Activated T-helper 1 cell treated with anti-CD3 and anti-CD28 coated beads, Interleukin-12 subunit alpha, Interleukin-12 subunit beta, Interleukin-2, Interleukin-4 antibody, amounts not matched to agents 30 ng/mL and 10 ng/mL and 1 ng/mL, durations not matched to agents 14 hours and 24 hours and 36 hours (primary cell): ENCODE measurements around the gene GFPT2. TPM values are rescaled to one million over a fixed set of nuclear protein-coding genes. Genes with fewer than 3 reads are reported as not detected.

Source experiments
- DNase-seq: peaks from one replicate; pipeline ENCODE4 v3.0.0; 2021; ENCODE audit warnings: low spot score
- H3K27ac Mint-ChIP-seq: one replicate; pipeline ENCODE4 v1.8.0; 2021; ENCODE audit warnings: mild to moderate bottlenecking, mixed read lengths
- H3K27me3 Mint-ChIP-seq: one replicate; pipeline ENCODE4 v1.8.0; 2022; ENCODE audit warnings: mild to moderate bottlenecking, moderate library complexity, mixed read lengths; ENCODE audit not compliant: insufficient read depth
- H3K36me3 Mint-ChIP-seq: one replicate; pipeline ENCODE4 v1.8.0; 2021; ENCODE audit warnings: low read depth, mixed read lengths
- H3K4me1 Mint-ChIP-seq: one replicate; pipeline ENCODE4 v1.8.0; 2021; ENCODE audit warnings: low read depth, mixed read lengths
- H3K4me3 Mint-ChIP-seq: one replicate; pipeline ENCODE4 v1.8.0; 2021; ENCODE audit warnings: mild to moderate bottlenecking, moderate library complexity, mixed read lengths
- H3K9me3 Mint-ChIP-seq: one replicate; pipeline ENCODE4 v1.8.0; 2021; ENCODE audit warnings: mixed read lengths
- intact Hi-C: fragments of 100-400 bp; cut with micrococcal nuclease; formaldehyde crosslinking; loops from one replicate; pipeline ENCODE4 v1.15.1; 2024
- total RNA-seq: library from RNA; stranded (reverse); gene quantifications from 2 replicates; pipeline ENCODE4 v1.2.3, GENCODE V29; 2022

The GFPT2 gene
- 1.1 and 1.4 TPM in 2 replicates for total RNA-seq

DNA sequence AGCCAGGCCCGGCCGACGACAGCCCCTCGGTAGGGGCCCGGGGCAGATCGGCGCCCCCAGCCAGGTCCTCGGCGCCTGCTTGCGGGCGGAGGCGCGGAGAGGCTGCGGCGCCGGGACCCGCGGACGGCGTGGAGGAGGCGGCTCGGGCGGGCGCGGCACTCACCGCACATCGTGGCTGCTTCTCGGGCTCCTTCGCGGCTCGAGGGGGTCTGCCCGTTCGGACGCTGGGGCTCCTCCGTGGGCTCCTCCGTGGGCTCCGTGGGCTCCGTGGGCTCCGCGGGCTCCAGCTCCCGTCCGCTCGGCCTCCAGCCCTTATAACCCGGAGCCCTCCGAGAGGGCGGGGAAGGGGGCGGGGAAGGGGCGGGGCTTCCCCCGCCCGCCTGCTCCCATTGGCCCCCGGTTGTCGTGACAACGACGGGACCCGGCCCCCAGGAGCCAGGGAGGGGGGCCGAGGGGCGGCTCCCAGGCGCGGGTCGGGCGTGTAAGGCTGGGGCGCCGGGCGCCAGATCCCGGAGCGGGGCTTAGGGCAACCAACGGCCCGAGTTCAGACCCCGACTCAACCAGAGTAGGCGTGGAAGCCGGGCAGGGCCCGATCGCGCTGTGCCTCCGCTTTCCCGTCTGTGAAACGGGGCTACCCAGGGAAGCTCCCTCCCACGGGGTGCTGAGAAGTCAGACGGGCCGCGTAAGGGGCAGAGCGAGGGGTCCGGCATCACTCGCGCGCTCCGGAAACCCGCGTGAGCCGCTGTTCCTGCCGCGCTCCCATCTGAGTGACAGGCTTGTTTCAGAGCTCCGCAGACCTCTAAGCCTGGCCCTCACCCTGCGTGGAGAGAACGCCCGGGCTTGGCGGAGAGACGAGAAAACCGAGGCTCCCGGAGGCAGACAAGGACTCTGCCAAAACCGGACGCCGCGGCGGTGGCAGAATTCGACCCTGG lies at the start of gene GFPT2:
Gene GFPT2, minus strand, starts transcription at position 289 of the 932 bp plus-strand sequence. Its CDS starts 119 bp downstream, at position 170.
- peak within 1 kb of the TSS; percentile 70 for H3K4me3 Mint-ChIP-seq
- intact Hi-C loops: loop anchor here (1.0 to 10.0 kb wide), 3 partner anchors 60 to 531 kb away; partner anchors contain the start of genes CNOT6 and SQSTM1
- no peaks in the 10 kb centered on the region for H3K9me3 Mint-ChIP-seq
- H3K36me3 Mint-ChIP-seq: peaks cover 2% of the 10 kb centered on the region
- H3K4me1 Mint-ChIP-seq: no peaks in the 10 kb centered on the region
- H3K27ac Mint-ChIP-seq: no peak within 1 kb of the TSS
- peaks cover 50% of the 10 kb centered on the region for H3K27me3 Mint-ChIP-seq
- DNase-seq: peak; percentile 61

DNA sequence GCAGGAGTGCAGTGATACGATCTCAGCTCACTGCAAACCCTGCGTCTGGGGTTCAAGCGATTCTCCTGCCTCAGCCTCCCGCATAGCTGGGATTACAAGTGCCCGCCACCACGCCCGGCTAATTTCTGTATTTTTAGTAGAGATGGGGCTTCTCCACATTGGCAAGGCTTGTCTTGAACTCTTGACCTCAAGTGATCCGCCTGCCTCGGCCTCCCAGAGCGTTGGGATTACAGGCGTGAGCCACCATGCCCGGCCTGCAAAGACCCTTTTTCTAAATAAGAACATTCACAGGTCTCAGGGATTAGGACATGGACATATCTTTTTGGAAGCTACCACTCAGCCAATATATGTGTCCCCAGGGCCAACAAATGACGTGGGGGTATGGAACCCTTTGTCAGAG lies 49.6 kb upstream of the GFPT2 start:
- H3K27me3 Mint-ChIP-seq: no peaks in the 10 kb centered on the region
- H3K4me1 Mint-ChIP-seq: no peaks in the 10 kb centered on the region
- no peaks in the 10 kb centered on the region for H3K36me3 Mint-ChIP-seq
- peaks cover 4% of the 10 kb centered on the region for H3K9me3 Mint-ChIP-seq
- intact Hi-C loops: no loop called here
- no peak overlapping the region for H3K4me3 Mint-ChIP-seq
- no peak for DNase-seq
- no peak overlapping the region for H3K27ac Mint-ChIP-seq

DNA sequence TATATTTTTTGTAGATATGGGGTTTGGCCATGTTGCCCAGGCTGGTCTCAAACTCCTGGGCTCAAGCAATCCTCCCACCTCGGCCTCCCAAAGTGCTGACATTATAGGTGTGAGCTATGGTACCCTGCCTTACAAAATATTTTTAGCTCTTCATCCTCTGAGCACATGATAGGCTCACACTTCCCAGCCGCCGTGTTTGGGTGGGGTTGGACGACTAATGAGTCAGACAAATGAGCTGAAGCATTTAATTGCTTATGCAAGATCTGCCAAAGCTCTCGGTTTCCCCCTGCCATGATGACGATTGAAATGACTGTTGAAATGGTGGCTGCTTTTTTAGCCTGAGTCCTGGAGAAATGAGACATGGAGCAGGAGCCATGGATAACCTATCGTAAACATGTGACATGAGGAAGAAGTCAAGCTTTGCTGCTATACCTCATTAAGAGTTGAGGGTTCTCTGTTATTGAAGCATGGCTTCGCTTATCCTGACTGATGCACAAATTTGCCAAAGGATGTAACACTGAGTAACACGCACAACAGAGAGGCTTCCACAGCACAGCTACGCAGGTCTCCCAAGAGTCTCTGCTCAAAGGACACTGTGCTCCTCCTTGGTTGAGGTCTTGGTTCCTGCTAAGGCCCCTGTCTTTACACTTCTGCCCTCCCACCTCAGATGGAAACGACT lies 48.2 kb upstream of the GFPT2 start:
- intact Hi-C loops: no loop called here
- peaks cover 4% of the 10 kb centered on the region for H3K9me3 Mint-ChIP-seq
- no peak overlapping the region for H3K4me3 Mint-ChIP-seq
- H3K36me3 Mint-ChIP-seq: no peaks in the 10 kb centered on the region
- no peaks in the 10 kb centered on the region for H3K27me3 Mint-ChIP-seq
- H3K27ac Mint-ChIP-seq: no peak overlapping the region
- no peaks in the 10 kb centered on the region for H3K4me1 Mint-ChIP-seq
- no peak for DNase-seq

DNA sequence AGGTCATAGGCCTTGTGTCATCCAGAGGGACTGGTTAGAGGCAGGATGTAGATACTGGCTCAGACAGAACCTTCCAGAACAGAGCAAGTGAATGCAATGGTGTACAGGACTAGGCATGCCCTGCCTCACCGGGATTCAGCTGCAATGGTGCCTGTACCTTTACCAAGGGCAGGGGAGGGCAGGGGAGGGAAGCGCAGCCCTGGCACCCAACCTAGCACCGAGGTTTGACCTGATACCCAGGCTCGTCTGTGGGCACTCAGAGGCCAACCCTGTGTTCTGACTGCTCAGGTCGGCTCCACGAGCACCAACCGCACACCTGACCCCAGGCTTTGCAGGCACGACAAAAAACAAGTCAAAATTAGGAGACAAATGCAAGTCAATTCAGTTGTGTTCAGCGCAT lies 47.3 kb upstream of the GFPT2 start:
- no peak overlapping the region for H3K27ac Mint-ChIP-seq
- H3K4me1 Mint-ChIP-seq: no peaks in the 10 kb centered on the region
- H3K9me3 Mint-ChIP-seq: peaks cover 4% of the 10 kb centered on the region
- H3K36me3 Mint-ChIP-seq: no peaks in the 10 kb centered on the region
- DNase-seq: no peak
- H3K4me3 Mint-ChIP-seq: no peak overlapping the region
- H3K27me3 Mint-ChIP-seq: no peaks in the 10 kb centered on the region
- intact Hi-C loops: no loop called here

DNA sequence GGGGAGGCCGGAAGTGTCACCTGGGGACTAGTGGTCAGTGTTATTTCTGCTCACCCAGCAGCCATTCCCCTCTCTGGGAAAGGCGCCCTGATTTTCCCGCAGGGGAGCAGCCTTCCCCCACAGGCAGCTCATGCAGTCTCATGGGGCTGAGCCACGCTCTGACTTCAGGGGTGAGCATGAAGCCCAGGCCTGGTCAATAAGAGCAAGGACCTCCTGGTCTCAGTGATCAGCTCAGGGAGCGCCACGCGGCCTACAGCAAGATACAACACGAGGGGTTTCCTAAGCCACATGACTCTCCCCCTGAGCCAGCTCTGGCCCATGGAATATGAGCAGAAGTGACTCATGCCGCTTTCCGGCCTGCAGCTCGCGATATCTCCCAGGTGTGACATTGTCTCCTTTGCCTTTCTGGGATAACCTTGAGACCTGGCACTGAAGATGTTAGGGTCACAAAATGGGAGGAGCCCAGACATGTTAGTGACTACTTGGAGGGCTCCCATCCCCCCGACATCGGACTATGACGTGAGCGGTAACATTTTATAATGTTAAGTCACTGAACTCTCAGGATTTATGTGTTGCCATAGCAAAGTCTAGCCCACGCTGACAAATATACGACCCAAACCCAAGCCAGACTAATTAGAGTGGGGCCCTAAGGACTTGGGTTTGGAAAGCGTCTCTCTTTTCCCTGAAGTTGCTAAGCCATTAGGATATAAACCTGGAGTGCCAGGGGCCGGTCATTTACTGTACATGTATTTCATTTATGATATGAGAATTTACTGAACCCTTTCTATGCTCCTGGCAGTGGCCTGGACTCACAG lies 46.5 kb upstream of the GFPT2 start:
- intact Hi-C loops: no loop called here
- Mint-ChIP-seq H3K4me1 (no peaks in the 10 kb centered on the region), H3K27ac (no peak overlapping the region), H3K27me3 (no peaks in the 10 kb centered on the region), H3K36me3 (no peaks in the 10 kb centered on the region), H3K4me3 (no peak overlapping the region), H3K9me3 (peaks cover 4% of the 10 kb centered on the region)
- no peak for DNase-seq

DNA sequence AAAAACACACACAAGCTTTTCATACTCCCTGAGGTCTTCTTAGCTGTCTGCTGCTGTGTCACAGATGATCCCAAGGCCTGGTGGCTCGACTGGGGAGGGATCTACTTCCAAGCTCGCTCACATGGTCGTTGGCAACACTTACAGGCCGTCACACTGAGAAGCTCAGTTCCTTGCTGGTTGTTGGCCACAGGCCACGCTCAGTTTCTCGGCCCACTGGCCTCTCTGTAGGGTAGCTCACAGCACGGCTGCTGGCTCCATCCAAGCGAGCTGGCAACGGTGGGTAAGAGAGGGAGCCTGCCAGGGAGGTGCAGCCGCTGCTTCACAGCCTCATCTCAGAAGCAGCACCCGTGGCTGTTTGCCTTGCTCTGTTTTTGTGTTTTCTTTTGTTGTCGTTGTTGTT lies 43.8 kb upstream of the GFPT2 start:
- no peak overlapping the region for H3K27ac Mint-ChIP-seq
- H3K36me3 Mint-ChIP-seq: no peaks in the 10 kb centered on the region
- no peak overlapping the region for H3K4me3 Mint-ChIP-seq
- no peaks in the 10 kb centered on the region for H3K4me1 Mint-ChIP-seq
- H3K27me3 Mint-ChIP-seq: no peaks in the 10 kb centered on the region
- no peak for DNase-seq
- peaks cover 4% of the 10 kb centered on the region for H3K9me3 Mint-ChIP-seq
- intact Hi-C loops: no loop called here

DNA sequence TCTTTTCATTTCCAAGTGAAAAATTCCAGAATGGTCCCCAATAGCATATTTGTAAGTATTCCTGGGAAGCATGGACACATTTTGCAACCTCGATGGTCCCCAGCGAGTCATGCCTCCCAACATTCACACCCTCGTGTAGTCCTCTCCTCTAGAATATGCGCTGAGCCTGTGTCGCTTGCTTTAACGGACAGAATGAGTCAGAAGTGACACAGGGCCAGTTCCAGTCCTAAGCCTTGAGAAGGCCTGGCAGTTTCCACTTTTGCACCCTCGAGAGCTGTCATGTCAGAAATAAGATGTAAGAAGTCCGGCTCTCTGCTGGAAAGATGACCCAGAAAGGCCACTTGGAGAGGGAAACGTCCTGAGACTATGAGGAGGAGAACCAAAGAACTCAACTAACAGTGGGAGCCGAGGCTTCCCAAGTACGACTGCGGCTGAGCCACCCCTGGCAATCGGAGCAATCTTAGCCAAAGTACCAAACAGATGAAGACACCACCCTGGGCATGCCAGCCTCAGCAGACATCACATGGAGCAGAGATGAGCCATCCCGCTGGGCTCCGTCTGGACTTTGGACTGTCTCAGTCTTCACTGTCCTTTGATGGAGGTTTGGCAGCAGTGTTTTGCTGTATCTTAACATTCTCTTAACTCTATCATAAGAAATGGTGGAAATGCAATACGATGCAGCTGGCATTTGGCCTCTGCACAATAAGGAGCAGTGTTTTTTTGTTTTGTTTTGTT lies 42.6 kb upstream of the GFPT2 start:
- Mint-ChIP-seq H3K4me3 (no peak overlapping the region), H3K9me3 (no peaks in the 10 kb centered on the region), H3K27ac (no peak overlapping the region), H3K4me1 (no peaks in the 10 kb centered on the region), H3K27me3 (no peaks in the 10 kb centered on the region), H3K36me3 (no peaks in the 10 kb centered on the region)
- DNase-seq: no peak
- intact Hi-C loops: no loop called here

DNA sequence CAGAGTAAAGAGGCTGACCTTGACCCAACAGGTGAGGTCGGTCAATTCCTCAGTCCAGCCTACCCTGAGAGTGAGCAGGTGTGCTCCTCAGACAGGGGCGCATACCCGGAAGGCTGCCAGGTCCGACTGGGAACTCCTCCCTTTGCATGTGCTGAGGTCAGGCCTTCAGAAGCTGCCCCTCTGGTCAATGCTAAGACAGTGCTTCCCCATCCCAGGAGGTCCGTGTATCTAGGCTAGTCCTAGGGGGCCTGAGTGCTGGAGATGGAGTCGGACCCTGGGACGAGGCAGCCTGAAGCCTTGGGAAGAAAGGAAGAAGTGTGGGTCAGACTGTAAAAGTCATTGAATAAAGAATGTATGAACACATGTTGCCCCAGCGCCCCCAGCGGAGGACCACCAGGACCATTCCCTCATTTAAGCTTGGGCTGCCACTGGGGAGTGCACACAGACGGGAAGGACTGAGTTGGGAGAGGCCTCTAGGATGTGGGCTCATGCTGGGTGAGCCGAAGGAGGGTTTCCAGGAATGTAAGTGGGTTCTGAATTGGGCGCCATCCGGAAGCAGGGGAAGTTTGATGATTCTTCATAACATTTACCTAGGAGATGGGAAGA lies 41.0 kb upstream of the GFPT2 start:
- H3K27me3 Mint-ChIP-seq: no peaks in the 10 kb centered on the region
- intact Hi-C loops: no loop called here
- no peaks in the 10 kb centered on the region for H3K9me3 Mint-ChIP-seq
- H3K27ac Mint-ChIP-seq: no peak overlapping the region
- H3K4me1 Mint-ChIP-seq: no peaks in the 10 kb centered on the region
- no peak overlapping the region for H3K4me3 Mint-ChIP-seq
- no peaks in the 10 kb centered on the region for H3K36me3 Mint-ChIP-seq
- no peak for DNase-seq

DNA sequence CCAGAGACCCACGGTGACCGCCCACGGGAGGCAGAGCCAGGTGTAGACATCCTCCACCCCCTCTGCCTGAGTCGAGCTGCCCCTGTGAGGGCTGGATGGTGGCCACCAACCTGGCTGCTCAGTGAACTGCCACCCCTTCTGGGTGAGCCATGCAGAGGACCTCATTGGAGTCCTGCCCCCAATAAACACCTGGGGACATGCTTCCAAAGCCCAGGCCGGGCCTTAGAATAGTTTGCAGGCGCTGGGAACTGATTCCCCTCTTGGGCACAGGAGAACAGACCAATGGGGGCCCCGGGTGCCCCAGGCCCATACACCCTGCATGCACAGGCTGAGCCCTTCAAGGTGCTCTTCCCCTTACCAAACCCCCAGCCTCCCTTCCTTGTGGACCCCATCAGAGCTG lies 38.1 kb upstream of the GFPT2 start:
- no peaks in the 10 kb centered on the region for H3K4me1 Mint-ChIP-seq
- H3K4me3 Mint-ChIP-seq: no peak overlapping the region
- H3K27ac Mint-ChIP-seq: no peak overlapping the region
- H3K27me3 Mint-ChIP-seq: no peaks in the 10 kb centered on the region
- H3K9me3 Mint-ChIP-seq: no peaks in the 10 kb centered on the region
- H3K36me3 Mint-ChIP-seq: no peaks in the 10 kb centered on the region
- intact Hi-C loops: no loop called here
- no peak for DNase-seq

DNA sequence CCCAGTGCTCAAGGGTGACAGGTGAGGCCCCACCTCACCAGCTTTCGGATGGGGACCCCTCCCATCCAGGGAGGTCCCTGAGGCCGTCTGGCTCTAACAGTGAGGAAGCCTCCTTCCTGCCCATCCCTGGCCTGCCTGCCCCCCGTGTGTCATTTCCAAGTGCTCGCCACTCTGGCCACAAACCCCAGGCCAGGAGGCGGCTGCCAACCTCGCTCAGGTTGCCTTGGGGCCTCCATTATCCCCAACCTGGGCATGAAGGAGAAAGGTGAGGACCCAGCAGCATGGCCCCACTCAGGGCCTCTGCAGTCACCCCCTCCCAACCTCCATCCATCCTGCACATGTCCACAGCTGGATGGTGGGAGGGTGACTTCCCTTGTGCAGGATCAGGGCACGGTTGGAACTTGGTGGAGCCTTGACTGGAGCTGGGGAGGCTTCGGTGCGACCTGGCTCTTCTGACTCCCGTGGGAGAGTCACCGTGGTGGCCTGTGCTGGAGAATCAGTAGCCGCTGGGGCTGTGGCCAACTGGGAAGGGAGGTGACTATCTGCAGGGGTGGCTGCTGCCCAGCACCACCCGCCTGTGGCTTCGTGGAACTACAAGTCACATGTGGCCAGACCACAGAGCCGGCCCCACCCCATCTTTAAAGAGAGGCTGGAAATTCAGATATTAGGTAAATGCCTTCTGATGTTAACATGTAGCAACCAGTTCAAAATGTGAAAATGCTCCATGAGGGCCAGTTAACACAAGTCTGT lies 37.5 kb upstream of the GFPT2 start:
- DNase-seq: no peak
- Mint-ChIP-seq H3K27ac (no peak overlapping the region), H3K4me3 (no peak overlapping the region), H3K4me1 (no peaks in the 10 kb centered on the region), H3K36me3 (no peaks in the 10 kb centered on the region), H3K27me3 (no peaks in the 10 kb centered on the region), H3K9me3 (no peaks in the 10 kb centered on the region)
- intact Hi-C loops: no loop called here

DNA sequence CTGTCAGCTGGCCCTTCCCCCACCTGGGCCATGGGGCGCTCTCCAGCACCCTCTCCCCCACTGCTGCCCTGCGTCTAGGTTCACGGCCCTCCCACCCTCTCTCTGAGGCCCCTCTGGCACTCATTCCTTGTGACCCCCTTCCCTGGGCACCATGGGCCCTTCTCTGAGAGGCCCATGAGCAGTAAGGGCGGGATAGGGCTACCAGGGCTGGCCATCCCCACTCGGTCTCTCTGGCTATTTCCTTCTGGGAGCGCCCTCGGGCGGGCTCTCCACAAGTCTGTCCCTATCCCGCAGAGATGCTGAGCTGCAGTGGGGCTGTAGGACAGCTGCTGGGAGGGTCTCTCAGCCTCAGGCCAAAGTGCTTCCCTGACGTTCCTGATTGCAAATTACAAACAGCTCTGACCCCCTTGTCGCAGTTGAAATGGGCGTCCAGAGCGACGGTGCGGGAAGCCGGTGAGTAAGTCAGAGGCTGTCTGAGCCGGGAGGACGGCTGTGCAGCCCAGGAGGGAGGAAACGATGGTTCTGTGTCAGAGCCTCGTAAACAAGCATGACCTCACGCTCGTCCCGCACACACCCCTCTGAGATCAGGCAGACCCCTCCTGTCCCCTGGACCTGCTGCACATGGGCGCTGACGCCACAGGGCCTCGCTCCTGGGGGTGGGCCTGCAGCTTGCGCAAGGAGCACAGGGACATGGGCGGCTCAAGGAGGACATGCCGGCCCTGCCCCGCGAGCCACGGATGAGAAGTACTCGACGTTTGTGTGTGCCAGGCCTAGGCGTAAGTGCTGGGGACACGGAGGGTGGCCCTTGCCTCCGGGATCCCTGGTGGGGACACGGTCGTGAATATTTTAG lies 36.3 kb upstream of the GFPT2 start:
- no peaks in the 10 kb centered on the region for H3K4me1 Mint-ChIP-seq
- DNase-seq: no peak
- H3K36me3 Mint-ChIP-seq: no peaks in the 10 kb centered on the region
- intact Hi-C loops: no loop called here
- H3K27ac Mint-ChIP-seq: no peak overlapping the region
- peaks cover 2% of the 10 kb centered on the region for H3K27me3 Mint-ChIP-seq
- no peaks in the 10 kb centered on the region for H3K9me3 Mint-ChIP-seq
- no peak overlapping the region for H3K4me3 Mint-ChIP-seq
